ENCODE data around the gene HMCN1.

Gene HMCN1

GRCh38 chr1:186125035-186125434, 390.8 kb downstream of the HMCN1 start:
- no peaks in the 10 kb centered on the region for H3F3A ChIP-seq (ENCODE audit: insufficient read depth)
- no peaks in the 10 kb centered on the region for H3K9me3 ChIP-seq (ENCODE audit: insufficient read depth, low read length)
- no peak overlapping the region for H3K9ac ChIP-seq (ENCODE audit: low read length)
- H4K20me1 ChIP-seq (ENCODE audit: low read depth, low read length), result no peaks in the 10 kb centered on the region
- H2AFZ ChIP-seq (ENCODE audit: low read depth, low read length, severe bottlenecking), result no peak overlapping the region
- no peak overlapping the region for H3K4me3 ChIP-seq (ENCODE audit: insufficient read depth, low read length, poor library complexity, severe bottlenecking)
- H3K79me2 ChIP-seq (ENCODE audit: insufficient read depth, low read length), result no peaks in the 10 kb centered on the region
- no peak overlapping the region for H3K27ac ChIP-seq (ENCODE audit: low read depth, low read length)
- no peak overlapping the region for H3K4me2 ChIP-seq (ENCODE audit: low read depth, low read length, poor library complexity, severe bottlenecking)
- no peaks in the 10 kb centered on the region for H3K36me3 ChIP-seq (ENCODE audit: low read length)
- H3K27me3 ChIP-seq (ENCODE audit: low read length), result no peaks in the 10 kb centered on the region
- no peaks in the 10 kb centered on the region for H3K9me2 ChIP-seq (replicated peaks; ENCODE audit: insufficient read depth, low read length)
- TF ChIP-seq CTCF (IDR thresholded peaks at IDR 0.05; ENCODE audit: insufficient read depth, low read length, poor library complexity, severe bottlenecking) (no peak), EZH2phosphoT487 (conservative IDR thresholded peaks at IDR 0.05; ENCODE audit: low read length) (no peak)

DNA sequence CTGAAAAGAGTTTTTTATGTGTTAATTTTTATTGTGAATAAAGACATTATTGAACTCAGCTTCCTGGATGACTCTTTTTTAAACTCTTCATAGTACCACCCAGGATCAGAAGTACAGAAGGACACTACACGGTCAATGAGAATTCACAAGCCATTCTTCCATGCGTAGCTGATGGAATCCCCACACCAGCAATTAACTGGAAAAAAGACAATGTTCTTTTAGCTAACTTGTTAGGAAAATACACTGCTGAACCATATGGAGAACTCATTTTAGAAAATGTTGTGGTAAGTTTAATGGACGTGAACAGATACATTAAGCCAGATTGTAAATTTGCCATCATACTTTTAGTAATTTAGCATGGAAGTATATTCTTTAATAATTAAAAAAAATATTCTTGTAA, 391.3 kb downstream of the HMCN1 start:
- H3K36me3 ChIP-seq (ENCODE audit: low read length), result no peaks in the 10 kb centered on the region
- H3K27ac ChIP-seq (ENCODE audit: low read depth, low read length), result no peak overlapping the region
- no peaks in the 10 kb centered on the region for H4K20me1 ChIP-seq (ENCODE audit: low read depth, low read length)
- no peaks in the 10 kb centered on the region for H3K27me3 ChIP-seq (ENCODE audit: low read length)
- H3F3A ChIP-seq (ENCODE audit: insufficient read depth), result no peaks in the 10 kb centered on the region
- H3K9me3 ChIP-seq (ENCODE audit: insufficient read depth, low read length), result no peaks in the 10 kb centered on the region
- TF ChIP-seq CTCF (IDR thresholded peaks at IDR 0.05; ENCODE audit: insufficient read depth, low read length, poor library complexity, severe bottlenecking), result no peak
- TF ChIP-seq EZH2phosphoT487 (conservative IDR thresholded peaks at IDR 0.05; ENCODE audit: low read length), result no peak
- no peak overlapping the region for H3K4me3 ChIP-seq (ENCODE audit: insufficient read depth, low read length, poor library complexity, severe bottlenecking)
- no peak overlapping the region for H3K4me2 ChIP-seq (ENCODE audit: low read depth, low read length, poor library complexity, severe bottlenecking)
- H3K9ac ChIP-seq (ENCODE audit: low read length), result no peak overlapping the region
- no peaks in the 10 kb centered on the region for H3K9me2 ChIP-seq (replicated peaks; ENCODE audit: insufficient read depth, low read length)
- no peaks in the 10 kb centered on the region for H3K79me2 ChIP-seq (ENCODE audit: insufficient read depth, low read length)
- H2AFZ ChIP-seq (ENCODE audit: low read depth, low read length, severe bottlenecking), result no peak overlapping the region

DNA sequence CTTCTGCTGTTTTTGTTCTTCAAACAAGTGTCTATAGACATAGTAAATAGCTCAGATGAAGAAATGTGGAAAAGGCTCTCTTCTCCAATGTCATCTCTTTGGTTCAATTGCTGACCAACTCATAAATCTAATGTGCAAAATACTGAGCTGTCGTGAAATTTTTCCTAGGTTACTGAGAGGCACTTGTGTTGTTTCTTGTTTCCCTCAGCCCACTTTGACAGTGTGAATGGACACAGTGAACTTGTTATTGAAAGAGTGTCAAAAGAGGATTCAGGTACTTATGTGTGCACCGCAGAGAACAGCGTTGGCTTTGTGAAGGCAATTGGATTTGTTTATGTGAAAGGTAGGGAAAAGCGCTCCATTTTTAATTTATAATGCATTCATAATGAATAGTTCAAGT, 395.6 kb downstream of the HMCN1 start:
- no peaks in the 10 kb centered on the region for H3F3A ChIP-seq (ENCODE audit: insufficient read depth)
- TF ChIP-seq EZH2phosphoT487 (conservative IDR thresholded peaks at IDR 0.05; ENCODE audit: low read length) (no peak), CTCF (IDR thresholded peaks at IDR 0.05; ENCODE audit: insufficient read depth, low read length, poor library complexity, severe bottlenecking) (no peak)

More for the DNA sequence above, 395.6 kb downstream of the HMCN1 start:
- Histone ChIP-seq H3K27ac (ENCODE audit: low read depth, low read length) (no peak overlapping the region), H3K9me2 (replicated peaks; ENCODE audit: insufficient read depth, low read length) (no peaks in the 10 kb centered on the region), H3K9me3 (ENCODE audit: insufficient read depth, low read length) (no peaks in the 10 kb centered on the region), H3K27me3 (ENCODE audit: low read length) (no peaks in the 10 kb centered on the region), H3K79me2 (ENCODE audit: insufficient read depth, low read length) (no peaks in the 10 kb centered on the region), H3K36me3 (ENCODE audit: low read length) (no peaks in the 10 kb centered on the region), H3K4me3 (ENCODE audit: insufficient read depth, low read length, poor library complexity, severe bottlenecking) (no peak overlapping the region), H3K9ac (ENCODE audit: low read length) (no peak overlapping the region), H3K4me2 (ENCODE audit: low read depth, low read length, poor library complexity, severe bottlenecking) (no peak overlapping the region), H4K20me1 (ENCODE audit: low read depth, low read length) (no peaks in the 10 kb centered on the region), H2AFZ (ENCODE audit: low read depth, low read length, severe bottlenecking) (no peak overlapping the region)
